HG03025 (cell line): ENCODE data around the gene SYNE3.

Experiments used
- ATAC-seq: cut with Tn5 transposase; IDR thresholded peaks from one replicate; pipeline ENCODE4 v1.9.1; 2021; ENCODE audit warnings: mild to moderate bottlenecking, moderate library complexity; ENCODE audit not compliant: unreplicated experiment, low FRiP score

The SYNE3 gene

GRCh38 chr14:95526483-95527386, 10.3 kb upstream of the SYNE3 start:
- ATAC-seq, result no peak

GRCh38 chr14:95525999-95526398, 9.5 kb upstream of the SYNE3 start:
- no peak for ATAC-seq

- no peak for ATAC-seq
Observed at GRCh38 chr14:95524706-95525512, 8.5 kb upstream of the SYNE3 start.

- ATAC-seq, result no peak
Observed at GRCh38 chr14:95523815-95524448, 7.5 kb upstream of the SYNE3 start.

GRCh38 chr14:95523051-95523814, 6.8 kb upstream of the SYNE3 start:
- no peak for ATAC-seq

GRCh38 chr14:95522556-95522955, 6.1 kb upstream of the SYNE3 start:
- ATAC-seq, result no peak

GRCh38 chr14:95522116-95522515, 5.7 kb upstream of the SYNE3 start:
- ATAC-seq, result no peak

GRCh38 chr14:95521001-95521400, 4.6 kb upstream of the SYNE3 start:
- no peak for ATAC-seq

GRCh38 chr14:95520346-95520745, 3.9 kb upstream of the SYNE3 start:
- no peak for ATAC-seq

GRCh38 chr14:95519699-95520098, 3.2 kb upstream of the SYNE3 start:
- no peak for ATAC-seq

- no peak for ATAC-seq
Observed at GRCh38 chr14:95518045-95518751, 1.7 kb upstream of the SYNE3 start.

- ATAC-seq, result peak; percentile 64
Observed at GRCh38 chr14:95515596-95516552, 576 bp downstream of the SYNE3 start.

GRCh38 chr14:95515080-95515489, 1.4 kb downstream of the SYNE3 start:
- no peak for ATAC-seq

GRCh38 chr14:95514131-95515079, 2.0 kb downstream of the SYNE3 start:
- ATAC-seq, result no peak

- ATAC-seq, result no peak
Observed at GRCh38 chr14:95513291-95513690, 3.2 kb downstream of the SYNE3 start.

- ATAC-seq, result no peak
Observed at GRCh38 chr14:95511687-95512086, 4.8 kb downstream of the SYNE3 start.

GRCh38 chr14:95510804-95511203, 5.6 kb downstream of the SYNE3 start:
- no peak for ATAC-seq
